Measurements from ENCODE around the gene PAK5.

GRCh38 chr20:9616833-9617461 is 221.9 kb downstream of the PAK5 start:
- TF ChIP-seq CTCF (IDR thresholded peaks at IDR 0.05; ENCODE audit: low read length) (peak; percentile 88), EZH2 (optimal IDR thresholded peaks at IDR 0.05; ENCODE audit: low read depth, low read length) (no peak)
